Activated CD4-positive, alpha-beta T cell treated with anti-CD3 and anti-CD28 coated beads, Interleukin-2, Interleukin-4, amounts not matched to agents 100 ng/mL and 50 ng/mL, durations not matched to agents 16 hours and 8 hours (primary cell): ENCODE results near the gene LAPTM4A.

Experiments used
- DNase-seq: peaks from one replicate; pipeline ENCODE4 v3.0.0-alpha.2; 2020; ENCODE audit warnings: low spot score

Gene LAPTM4A

DNA sequence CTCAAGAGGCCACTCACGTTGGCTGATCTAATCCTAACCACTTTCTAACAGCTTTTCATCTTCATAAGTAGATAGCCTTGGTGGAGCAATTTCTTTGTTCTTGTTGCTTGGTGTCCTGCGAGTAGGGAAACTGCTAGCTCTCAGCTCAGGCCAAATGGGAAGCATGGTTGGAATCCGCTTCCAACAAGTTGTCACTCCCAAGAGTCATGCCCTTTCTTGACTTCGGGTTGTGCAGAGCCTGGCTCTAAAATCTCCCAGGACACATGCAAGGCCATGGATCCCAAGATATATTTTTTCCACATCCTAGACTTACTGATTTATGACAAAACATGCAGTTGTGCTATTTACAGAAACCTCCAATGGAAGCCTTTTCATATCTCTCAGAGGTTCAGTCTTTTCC lies 31.7 kb downstream of the LAPTM4A start:
- DNase-seq: no peak

DNA sequence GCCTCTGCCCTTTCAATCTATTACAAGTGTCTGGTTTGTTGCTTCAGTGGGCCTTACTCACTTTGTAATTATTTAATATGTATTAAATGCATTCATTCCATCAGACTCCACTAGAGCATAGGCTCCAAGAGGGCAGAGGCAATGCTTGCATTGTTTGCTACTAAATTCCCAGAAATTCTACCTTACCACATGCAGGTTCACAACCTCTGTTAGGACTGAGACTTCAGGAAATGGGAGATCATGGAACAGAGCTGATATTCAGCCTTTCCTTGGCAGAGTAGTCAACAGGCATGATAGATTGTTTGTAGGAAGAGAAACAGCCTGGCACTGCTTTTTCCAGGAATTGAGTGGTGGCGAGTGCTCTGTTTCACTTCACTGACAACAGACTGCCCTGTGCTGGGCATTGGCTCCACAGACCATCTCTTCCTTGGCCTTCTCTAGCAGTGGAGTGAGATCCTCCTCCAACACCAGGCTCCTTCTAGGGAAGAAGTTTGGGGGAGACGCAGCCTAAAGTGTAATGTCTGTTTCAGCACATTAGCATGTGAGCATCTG lies 32.8 kb downstream of the LAPTM4A start:
- no peak for DNase-seq

DNA sequence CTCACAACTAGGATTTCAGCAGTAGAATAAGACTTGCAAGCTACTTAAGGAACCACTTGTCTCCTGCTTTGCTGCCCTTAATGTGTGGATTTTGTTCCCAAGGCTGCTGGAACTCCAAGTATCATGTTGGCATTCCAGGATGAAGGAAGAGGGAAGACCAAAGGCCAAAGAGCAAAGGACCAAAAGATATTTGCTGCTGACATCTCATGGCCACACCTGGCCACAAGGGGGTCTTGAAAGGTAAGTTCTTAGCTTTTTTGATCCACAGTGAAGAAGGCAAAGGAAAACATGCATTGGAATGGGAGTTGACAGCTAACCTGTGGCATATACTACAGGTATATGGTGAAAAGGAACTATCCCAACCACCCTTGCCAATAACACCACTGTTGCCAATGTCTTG lies 35.1 kb downstream of the LAPTM4A start:
- DNase-seq: no peak

DNA sequence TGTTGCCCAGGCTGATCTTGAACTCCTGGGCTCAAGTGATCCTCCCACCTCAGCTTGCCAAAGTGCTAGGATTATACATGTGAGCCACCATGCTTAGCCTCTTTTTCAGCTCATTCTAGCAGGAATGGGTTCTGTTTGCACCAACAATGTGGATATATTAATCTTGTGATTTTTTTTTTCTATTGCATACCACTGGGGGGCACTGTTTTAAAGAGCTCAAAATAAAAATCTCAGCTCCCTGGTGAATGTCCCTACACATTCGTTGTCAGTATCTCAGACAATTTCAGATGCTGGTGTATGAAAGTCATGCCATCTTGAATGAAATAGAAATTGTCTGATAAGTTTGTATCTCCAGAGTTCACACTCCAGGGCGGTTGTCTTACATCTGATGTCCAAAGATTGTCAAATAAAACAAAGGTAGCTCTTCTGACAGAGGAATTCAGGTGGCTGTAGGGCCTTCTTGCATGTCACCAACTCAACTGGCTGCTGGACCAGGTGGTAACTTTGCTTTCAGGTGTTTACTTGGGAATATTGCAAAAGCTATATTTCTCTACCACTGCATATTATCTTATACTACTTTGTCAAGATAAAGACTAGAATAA lies 35.8 kb downstream of the LAPTM4A start:
- peak; percentile 44 for DNase-seq

DNA sequence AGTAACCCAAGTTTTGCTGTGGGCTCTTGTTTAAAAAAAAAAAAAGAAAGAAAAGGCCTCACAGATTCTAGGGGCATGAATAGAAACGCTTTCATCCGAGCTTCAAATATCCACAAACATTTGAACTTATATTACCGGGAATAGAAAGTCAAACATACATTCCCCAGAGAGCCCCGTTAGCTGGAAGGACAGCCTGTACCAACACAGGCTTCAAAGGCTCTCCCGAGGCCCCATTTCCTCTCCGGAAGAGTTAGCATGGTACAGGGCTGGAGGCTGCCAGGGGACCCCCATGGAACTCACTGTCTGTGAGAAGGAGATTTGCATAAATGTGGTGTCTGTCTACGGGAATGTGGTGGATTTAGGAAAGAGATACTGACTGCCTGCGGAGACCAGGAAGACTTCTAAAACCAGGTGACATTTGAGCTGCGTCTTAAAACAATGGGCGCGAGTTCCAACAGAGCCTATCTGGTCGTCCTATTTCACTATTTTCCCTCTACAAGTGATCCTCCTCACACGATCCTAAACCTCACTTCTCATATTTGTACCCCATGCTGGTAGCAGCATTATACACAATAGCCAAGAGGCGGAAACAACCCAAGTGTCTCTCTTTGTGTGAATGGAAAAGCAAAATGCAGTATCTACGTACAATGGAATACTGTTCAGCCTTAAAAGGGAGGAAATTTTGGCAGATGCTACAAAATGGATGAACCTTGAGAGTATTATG lies 38.1 kb downstream of the LAPTM4A start:
- no peak for DNase-seq

DNA sequence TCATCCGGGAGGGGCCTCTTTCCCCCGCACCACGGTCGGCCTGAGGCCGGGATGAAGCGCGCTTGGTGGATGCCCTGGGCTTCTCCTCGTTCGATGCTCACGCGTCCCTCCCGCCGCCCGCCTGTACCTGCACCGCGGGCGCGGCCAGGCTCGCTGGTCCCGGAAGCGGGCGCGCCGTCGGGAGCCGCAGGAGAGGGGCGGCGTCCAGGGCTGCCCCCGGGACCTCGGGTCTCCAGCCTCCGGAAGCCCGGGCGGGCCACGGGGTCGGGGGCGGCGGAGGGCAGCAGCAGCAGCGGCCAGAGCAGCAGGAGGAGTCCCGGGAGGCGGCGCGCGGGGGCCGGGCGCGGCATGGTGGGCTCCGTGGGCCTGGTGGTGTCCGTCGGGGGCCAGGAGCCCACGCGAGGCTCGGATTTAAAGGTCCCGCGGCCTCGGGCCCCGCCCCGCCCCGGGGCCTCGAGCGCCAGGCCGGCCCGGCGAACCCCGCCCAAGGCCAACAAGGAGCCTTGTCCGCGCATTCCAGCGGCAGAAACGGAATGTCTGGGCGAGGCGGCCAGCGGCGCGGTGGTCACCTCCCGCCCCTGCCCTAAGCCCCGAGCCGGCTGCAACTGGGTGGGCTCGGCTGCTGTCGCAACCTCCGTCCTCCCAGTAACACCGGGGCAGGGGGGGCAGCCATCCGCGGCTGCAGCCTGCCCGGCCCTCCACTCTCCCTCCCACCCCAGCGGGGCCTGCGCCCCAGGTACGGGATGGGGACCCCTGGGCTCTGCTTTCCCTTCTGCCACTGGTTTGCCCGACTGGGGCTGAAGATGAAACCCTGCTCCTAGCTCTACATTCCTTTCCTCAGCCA lies 38.9 kb downstream of the LAPTM4A start, which contains the start of gene MATN3:
Gene MATN3 (minus strand): TSS at position 387 of the 844 bp plus-strand sequence. CDS start 37 bp downstream, at position 350.
- no peak for DNase-seq

DNA sequence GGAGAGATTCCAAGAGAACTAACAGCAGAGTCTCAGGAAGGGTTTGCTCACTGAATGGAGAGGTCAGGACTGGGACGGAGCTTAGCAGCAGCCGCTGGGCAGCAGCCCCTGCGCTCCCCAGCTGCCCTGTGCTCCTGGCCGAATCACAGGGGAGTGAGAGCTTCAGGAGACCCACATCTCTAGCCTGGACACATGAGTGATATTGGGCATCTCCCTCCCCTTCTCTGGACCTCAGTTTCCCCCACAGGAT lies 39.5 kb downstream of the LAPTM4A start:
- no peak for DNase-seq

DNA sequence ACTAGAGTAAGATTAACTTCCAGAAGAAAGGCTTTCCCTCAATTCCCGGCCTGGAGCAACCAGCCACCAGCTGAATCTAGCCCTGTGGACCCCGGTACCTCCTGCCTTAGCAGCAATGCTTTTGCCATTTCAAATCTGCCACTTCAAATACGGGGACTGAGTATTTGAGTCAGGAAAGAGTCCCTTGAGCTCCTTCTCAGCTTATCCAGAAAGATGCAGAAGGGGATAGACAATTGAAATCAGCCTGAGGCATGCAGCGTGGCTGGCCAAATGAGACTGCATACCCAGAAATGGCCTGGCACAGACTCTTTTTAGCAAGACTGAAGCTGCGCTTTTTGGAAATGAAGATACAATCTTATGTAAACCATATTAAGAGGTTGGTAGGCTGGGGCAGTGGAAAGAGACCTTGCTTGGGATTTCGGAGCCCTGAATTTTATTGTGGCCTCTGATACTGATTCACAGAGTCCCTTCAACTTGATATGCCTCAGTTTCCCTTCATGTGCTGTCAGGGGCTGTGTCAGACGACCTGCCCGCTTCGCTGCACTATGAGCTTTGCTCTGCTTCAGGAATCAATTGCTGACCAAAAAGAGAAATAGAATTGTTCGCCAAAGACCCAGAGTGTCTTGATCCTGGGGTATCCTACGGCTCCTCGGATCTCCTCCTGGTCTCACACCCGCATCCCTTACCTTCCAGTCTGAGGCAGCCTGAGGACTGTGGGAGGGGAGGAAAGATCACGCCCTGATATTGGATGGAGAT lies 40.0 kb downstream of the LAPTM4A start:
- DNase-seq: no peak

DNA sequence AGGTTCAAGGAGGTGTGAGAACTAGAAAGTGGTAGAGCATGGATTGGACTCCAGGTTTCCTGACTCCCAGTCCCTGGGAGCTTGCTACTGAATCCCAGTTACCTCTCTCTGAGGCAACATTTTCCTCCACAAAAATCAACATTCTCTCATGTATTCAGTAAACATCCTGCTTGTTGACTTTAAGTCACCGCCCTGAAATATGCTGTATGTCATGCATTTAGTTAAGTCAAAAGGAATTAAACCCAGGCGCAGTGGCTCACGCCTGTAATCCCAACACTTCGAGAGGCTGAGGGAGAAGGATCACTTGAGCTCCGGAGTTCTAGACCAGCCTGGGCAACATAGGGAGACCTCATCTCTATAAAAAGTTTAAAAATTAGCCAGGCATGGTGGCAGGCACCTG lies 42.7 kb downstream of the LAPTM4A start:
- DNase-seq: no peak

DNA sequence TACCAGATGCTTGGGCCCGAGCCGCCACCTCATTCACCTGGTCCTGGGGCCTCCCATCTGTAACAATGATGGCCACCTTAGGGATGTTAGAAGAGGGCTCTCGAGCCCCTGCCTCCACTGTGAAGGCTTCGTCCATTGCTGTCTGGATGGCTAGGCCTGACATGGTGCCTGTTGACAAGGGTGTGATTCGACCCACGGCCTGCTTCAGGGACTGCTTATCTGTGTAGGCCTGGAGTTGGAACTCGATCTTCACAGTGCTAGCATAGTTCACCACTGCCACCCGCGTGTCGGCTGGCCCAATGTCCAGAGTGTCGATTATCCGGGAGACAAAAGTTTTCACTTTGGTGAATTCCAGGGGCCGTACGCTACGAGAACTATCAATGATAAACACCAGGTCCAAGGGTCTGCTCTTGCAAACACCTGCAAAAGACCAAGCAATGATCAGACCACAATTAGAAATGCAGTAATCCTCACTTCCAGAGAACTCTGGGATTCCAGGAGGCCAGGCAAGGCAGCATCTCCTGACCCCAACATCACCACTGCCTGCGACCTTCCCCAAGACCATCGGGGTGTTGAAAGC lies 45.4 kb downstream of the LAPTM4A start:
- no peak for DNase-seq

DNA sequence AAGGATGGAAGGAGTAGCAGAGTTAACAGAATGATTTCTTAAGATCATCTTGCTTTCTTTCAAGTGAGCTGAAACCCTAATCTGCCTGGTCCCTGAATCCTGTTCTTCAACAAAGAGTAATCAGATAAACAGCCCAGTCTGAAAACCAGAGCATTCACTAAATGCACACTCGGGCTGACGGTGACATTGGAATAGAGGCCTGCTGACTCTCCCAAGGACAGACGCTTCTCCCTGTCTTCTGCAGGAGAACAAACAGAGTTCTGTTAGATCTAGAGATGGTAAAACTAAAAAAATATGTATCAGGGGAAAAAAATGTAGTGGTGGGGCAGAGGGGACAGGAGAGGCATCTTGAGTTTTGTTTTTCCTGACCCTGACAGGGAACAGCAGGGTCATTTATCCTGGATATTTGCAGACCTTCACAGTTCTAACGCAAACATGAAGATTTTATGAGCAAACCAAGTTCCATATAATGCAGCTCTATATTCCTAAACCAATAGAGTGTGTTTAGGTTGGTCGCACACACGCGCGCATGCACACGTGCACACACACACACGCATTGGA lies 46.3 kb downstream of the LAPTM4A start:
- no peak for DNase-seq

DNA sequence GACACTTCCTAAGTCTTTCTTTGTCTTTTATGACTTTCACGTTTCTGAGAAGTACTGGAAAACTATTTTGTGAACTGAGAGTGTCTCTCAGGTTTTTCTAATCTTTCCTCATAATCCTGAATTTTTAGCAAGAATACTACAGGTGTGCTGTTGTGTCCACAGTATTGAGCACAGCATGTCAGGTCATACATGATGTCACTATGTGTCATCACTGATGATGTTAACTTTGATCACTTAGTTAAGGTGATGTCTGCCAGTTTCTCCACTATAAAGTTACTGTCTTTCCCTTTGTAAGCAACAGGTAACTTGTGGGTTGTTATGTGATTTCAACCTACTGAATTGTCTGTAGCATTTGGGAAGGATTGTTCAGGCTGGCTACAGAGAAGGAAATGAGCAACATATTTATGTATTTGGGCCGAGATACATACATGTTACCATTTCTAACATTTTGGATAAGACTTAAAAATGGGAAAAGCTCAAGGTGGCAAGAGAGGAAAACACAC lies 50.0 kb downstream of the LAPTM4A start:
- DNase-seq: no peak

DNA sequence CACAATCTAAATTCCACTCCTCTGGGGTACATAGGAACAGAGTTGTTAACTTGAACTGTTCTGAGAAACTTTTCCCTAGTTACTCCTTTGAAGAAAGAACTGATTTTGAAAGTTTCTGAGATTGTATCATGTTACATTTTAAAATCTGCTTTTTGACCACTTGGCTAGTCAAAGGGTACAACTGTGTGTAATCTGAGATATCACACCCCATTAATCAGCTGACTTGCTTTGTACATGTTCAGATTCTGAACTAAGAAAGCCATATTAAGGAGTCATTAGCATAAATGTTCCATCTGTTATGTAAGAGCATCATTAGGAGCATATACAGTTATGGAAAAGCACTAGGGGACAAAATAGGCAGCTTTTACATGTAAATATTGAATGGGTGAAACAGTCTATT lies 57.7 kb downstream of the LAPTM4A start:
- DNase-seq: no peak

DNA sequence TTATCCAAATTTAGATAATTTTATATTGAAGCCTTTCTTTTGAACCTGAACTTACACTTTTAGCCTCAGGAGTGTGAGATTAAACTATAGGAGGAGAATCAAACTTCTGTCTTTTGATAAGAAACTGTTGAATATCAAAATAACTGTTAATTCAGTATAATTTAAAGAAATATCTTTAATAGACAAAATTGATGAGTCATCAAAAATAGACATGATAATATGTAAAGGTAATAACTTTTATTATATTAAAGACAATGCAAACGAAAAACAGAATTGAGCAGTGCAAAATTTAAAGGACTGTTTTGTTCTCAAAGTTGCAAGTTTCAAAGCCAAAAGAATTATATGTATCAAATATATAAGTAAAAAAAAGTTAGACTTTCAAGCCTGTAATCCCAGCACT lies 59.5 kb downstream of the LAPTM4A start:
- no peak for DNase-seq

DNA sequence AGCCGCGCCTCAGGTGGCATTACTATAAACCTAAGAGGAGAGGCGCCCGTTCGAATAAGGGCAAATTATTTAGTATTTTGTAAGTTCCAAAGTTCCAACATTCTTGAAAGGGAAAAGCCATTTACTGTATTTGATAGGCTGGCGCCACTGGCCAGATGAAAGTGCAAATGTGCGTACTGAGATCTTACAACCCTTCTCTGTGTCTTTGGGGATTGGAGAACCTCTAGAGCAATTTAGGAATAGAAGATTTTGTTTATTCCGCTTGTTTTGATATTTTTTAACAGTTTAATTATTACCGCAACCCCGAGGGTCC lies 61.1 kb downstream of the LAPTM4A start:
- DNase-seq: no peak

DNA sequence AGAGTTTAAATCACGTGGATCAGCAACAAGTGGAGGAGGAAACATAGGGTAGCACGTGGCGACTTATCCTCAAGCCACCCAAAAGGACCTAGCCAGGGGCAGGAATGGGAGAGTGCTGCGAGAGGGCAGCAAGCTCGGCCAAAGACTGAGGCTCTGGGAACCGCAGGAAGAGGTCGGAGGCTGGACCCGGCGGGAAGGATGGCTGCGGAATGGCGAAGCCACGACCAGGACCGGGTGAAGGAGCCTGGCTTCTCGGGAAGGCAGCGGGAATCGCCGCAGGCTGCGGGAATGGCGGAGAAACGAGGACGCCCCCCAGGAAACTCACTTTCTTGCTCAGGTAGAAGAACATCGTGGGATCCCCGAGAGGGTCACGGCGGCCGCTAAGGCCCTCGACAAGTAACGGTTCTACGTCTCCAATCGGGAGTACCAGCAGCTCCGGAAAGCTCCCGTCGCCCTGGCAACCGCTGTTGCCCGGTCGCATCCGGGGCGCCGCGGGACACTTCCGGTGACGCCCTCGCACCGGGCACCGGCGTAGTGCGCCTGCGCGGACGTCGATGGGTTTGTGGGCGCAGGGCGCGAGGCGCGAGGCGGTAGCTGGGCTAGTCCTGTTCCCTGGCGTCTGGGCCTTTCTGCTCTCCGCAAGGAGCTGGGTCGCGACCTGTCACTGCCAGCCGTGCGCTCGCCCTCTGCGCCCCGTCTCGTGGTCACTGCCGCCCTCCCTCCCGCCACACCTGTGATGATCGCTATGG lies 61.6 kb downstream of the LAPTM4A start, which contains the start of gene WDR35:
Gene WDR35 (minus strand): TSS at position 439 of the 749 bp plus-strand sequence. CDS start 90 bp downstream, at position 349.
- peak; percentile 93 for DNase-seq

DNA sequence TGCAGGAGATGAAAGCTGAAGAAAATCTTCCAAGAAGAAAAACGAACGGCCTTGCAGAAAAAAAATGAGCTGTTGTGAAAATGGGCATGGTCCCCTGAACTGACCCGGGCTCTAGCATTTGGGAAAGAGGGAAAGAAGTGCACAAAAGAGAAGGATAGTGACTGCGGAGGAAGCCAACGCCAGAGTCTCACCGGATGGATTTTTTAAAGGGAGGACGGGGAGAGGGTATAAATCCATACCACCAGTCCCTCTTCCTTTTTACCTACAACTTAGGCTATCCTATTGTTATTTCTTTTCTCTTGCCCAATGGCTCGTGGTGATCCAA lies 62.1 kb downstream of the LAPTM4A start:
- no peak for DNase-seq

DNA sequence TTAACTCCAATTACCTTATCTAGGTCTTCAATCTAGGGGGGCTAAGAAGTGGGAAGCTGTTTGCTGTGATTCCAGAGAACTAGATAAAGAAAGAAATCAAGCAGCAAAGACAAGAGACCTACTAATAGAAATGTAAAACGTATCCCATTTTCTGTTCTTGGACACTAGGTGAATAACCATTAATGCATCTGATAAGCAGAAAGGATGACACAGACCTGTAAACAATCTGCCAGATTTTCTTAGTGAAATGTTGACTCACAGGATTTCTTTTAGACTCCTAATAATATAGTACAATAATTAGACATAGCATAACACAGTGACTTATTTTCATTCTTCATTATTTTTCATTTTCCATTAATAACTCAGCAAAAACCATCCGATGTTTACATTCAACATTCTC lies 62.8 kb downstream of the LAPTM4A start:
- DNase-seq: no peak

DNA sequence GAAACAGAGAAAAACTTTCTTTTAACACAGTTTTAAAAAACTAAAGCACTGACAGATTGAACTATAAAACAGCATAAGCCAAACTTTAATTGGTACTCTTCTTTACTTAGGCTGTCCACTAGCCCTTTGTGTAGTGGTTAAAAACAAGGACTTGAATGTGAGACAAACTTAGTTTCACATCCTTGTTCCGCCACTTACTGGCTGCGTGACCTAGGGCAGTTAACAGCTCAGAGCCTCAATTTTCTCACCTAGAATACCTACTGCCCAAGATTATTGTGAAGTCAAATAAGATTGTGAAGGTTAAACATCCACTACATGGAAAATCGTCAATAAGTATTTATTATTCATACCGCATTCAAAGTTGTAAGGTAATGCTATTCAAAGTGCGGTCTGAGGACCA lies 63.5 kb downstream of the LAPTM4A start:
- DNase-seq: no peak
